Osteoblast (primary cell): Measurements from ENCODE around the gene ADGRB3. TPM values are rescaled to one million over a fixed set of nuclear protein-coding genes. Genes with fewer than 3 reads are reported as not detected.

Source experiments
- DNase-seq: peaks from one replicate; pipeline ENCODE4 v3.0.0; 2011; ENCODE audit warnings: low spot score, mixed read lengths; ENCODE audit not compliant: insufficient read length; ENCODE audit errors: missing footprints
- H2AFZ ChIP-seq: 2 replicates; pipeline ENCODE4 v1.6.0; 2011; ENCODE audit warnings: mild to moderate bottlenecking, low read length
- H3K27ac ChIP-seq: 2 replicates; pipeline ENCODE4 v1.5.1; 2011; ENCODE audit warnings: mild to moderate bottlenecking, low read depth, low read length, moderate library complexity
- H3K27me3 ChIP-seq: 2 replicates; pipeline ENCODE4 v1.6.0; 2012; ENCODE audit warnings: mild to moderate bottlenecking, control low read depth, inconsistent platforms, low read length, moderate library complexity; ENCODE audit not compliant: insufficient read depth
- H3K36me3 ChIP-seq: 2 replicates; pipeline ENCODE4 v1.5.1; 2011; ENCODE audit warnings: mild to moderate bottlenecking, low read length, control low read depth, moderate library complexity; ENCODE audit not compliant: insufficient read depth
- H3K4me1 ChIP-seq: 2 replicates; pipeline ENCODE4 v1.5.1; 2011; ENCODE audit warnings: mild to moderate bottlenecking, low read length, control low read depth, moderate library complexity; ENCODE audit not compliant: insufficient read depth
- H3K4me2 ChIP-seq: 2 replicates; pipeline ENCODE4 v1.6.0; 2011; ENCODE audit warnings: mild to moderate bottlenecking, low read length; ENCODE audit not compliant: insufficient read depth
- H3K4me3 ChIP-seq: fragments of 200-600 bp; sonication (generic); 3 replicates; pipeline ENCODE4 v1.5.1; 2012; ENCODE audit warnings: mild to moderate bottlenecking, low read length, inconsistent platforms; ENCODE audit not compliant: insufficient read depth
- H3K79me2 ChIP-seq: 2 replicates; pipeline ENCODE4 v1.6.0; 2012; ENCODE audit warnings: mild to moderate bottlenecking, low read length, control low read depth, inconsistent platforms; ENCODE audit not compliant: insufficient read depth
- H3K9me3 ChIP-seq: 2 replicates; pipeline ENCODE4 v1.5.1; 2011; ENCODE audit warnings: low read depth, low read length, control low read depth
- H4K20me1 ChIP-seq: 2 replicates; pipeline ENCODE4 v1.6.0; 2012; ENCODE audit warnings: mild to moderate bottlenecking, low read length, control low read depth; ENCODE audit not compliant: insufficient read depth
- CTCF ChIP-seq: IDR thresholded peaks from 2 replicates; pipeline ENCODE4 v1.5.1; 2011; ENCODE audit warnings: mild to moderate bottlenecking, low read depth, low read length, moderate library complexity; ENCODE audit errors: extremely low read depth
- total RNA-seq: library from RNA; depleted of rRNA; stranded (reverse); fragments of >200 nt; gene quantifications from 2 replicates; pipeline ENCODE4 v1.2.3, GENCODE V29; 2012

Gene ADGRB3
- total RNA-seq, 1 donor: not detected

- no peak for DNase-seq
- Histone ChIP-seq H3K4me2 (no peak overlapping the region), H3K79me2 (no peaks in the 10 kb centered on the region), H3K9me3 (no peaks in the 10 kb centered on the region), H3K4me1 (no peaks in the 10 kb centered on the region), H3K27ac (no peak overlapping the region), H3K36me3 (no peaks in the 10 kb centered on the region), H3K4me3 (no peak overlapping the region), H4K20me1 (no peaks in the 10 kb centered on the region), H3K27me3 (no peaks in the 10 kb centered on the region), H2AFZ (no peak overlapping the region)
- TF ChIP-seq CTCF: no peak
Measured at GRCh38 chr6:68679399-68679798, 44.3 kb downstream of the ADGRB3 start.

- Histone ChIP-seq H3K27ac (no peak overlapping the region), H3K9me3 (no peaks in the 10 kb centered on the region), H3K27me3 (no peaks in the 10 kb centered on the region), H2AFZ (no peak overlapping the region), H3K4me2 (no peak overlapping the region), H3K79me2 (no peaks in the 10 kb centered on the region), H3K4me1 (no peaks in the 10 kb centered on the region), H3K4me3 (no peak overlapping the region), H4K20me1 (no peaks in the 10 kb centered on the region), H3K36me3 (no peaks in the 10 kb centered on the region)
- DNase-seq: no peak
- TF ChIP-seq CTCF: no peak
Measured at GRCh38 chr6:68680264-68680663, 45.2 kb downstream of the ADGRB3 start.

GRCh38 chr6:68689910-68690309 lies 54.8 kb downstream of the ADGRB3 start:
- no peak overlapping the region for H2AFZ ChIP-seq
- H3K27ac ChIP-seq: no peak overlapping the region
- no peaks in the 10 kb centered on the region for H4K20me1 ChIP-seq
- H3K79me2 ChIP-seq: no peaks in the 10 kb centered on the region
- no peaks in the 10 kb centered on the region for H3K4me1 ChIP-seq
- no peaks in the 10 kb centered on the region for H3K9me3 ChIP-seq
- TF ChIP-seq CTCF: no peak
- no peak overlapping the region for H3K4me2 ChIP-seq
- no peaks in the 10 kb centered on the region for H3K36me3 ChIP-seq
- no peak for DNase-seq
- H3K27me3 ChIP-seq: no peaks in the 10 kb centered on the region
- no peak overlapping the region for H3K4me3 ChIP-seq

- no peak for TF ChIP-seq CTCF
- H3K4me2 ChIP-seq: no peak overlapping the region
- H3K36me3 ChIP-seq: no peaks in the 10 kb centered on the region
- H3K4me1 ChIP-seq: no peaks in the 10 kb centered on the region
- no peaks in the 10 kb centered on the region for H4K20me1 ChIP-seq
- no peak overlapping the region for H2AFZ ChIP-seq
- no peaks in the 10 kb centered on the region for H3K27me3 ChIP-seq
- no peak overlapping the region for H3K4me3 ChIP-seq
- DNase-seq: no peak
- H3K79me2 ChIP-seq: no peaks in the 10 kb centered on the region
- H3K27ac ChIP-seq: no peak overlapping the region
- no peaks in the 10 kb centered on the region for H3K9me3 ChIP-seq
Measured at GRCh38 chr6:68691120-68691519, 56.0 kb downstream of the ADGRB3 start.
